HG03460 (cell line): ENCODE measurements around the gene COX6B2.
"Not testable (repeated sequence)": the region's sequence is repeated elsewhere in the genome, so short reads cannot be mapped to it uniquely, and the experiment has no call there.

Experiments
- ATAC-seq: cut with Tn5 transposase; IDR thresholded peaks from one replicate; pipeline ENCODE4 v1.9.1; 2021; ENCODE audit not compliant: unreplicated experiment

COX6B2 gene

DNA sequence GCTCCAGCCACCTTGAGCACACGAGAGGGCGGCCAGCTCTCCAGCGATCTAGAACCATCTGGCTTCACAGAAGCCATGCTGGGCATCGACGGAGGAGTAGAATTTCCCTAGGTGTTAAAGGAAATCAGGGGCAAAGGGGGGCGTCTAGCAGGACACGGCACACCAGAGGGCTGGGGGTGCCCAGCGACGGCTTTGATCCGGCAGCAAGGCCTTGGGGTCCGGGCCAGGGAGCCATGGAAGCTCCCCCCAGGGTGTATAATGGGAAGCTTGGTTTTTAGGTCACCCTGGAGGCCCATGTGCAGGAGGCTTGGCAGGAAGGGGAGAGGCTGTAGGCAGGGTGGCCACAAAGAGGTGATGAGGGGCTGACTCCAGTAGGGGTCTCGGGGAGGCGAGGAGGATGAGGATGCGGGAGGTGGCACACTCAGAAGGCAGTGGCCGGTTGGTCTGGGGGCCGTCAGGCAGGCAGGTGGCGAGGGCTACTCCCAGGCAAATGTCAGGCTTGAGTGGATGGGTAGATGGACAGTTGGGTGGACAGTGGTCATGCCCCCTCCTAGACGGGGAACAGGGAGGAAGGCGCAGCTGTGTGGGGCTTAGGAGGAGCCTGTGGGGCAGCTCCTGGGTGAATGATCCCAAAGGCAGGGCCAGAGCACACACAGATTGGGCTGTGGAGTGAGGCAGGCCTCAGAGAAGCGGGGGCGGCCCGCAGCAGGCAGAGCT is 9.3 kb downstream of the COX6B2 start:
- ATAC-seq: no peak

DNA sequence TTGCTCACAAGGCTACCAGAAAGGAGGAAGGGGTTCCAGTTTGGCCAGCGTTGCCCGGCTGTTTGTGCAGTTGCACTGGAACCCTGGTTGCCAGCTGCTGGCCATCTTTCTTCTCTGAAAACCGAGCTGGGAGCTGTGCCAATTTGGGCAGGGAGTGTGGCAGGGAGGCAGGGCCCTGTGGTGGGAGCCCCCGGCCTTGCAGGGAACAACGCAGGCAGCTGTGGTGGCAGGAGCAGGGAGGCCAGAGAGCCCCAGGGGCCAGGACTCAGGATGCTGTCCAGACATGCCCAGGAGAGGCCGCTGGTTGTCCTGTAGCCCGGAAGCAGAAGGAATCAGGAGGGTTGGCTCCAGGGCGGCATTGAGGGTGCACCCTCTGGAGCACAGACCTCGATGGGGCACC is 10.1 kb downstream of the COX6B2 start:
- ATAC-seq: no peak

DNA sequence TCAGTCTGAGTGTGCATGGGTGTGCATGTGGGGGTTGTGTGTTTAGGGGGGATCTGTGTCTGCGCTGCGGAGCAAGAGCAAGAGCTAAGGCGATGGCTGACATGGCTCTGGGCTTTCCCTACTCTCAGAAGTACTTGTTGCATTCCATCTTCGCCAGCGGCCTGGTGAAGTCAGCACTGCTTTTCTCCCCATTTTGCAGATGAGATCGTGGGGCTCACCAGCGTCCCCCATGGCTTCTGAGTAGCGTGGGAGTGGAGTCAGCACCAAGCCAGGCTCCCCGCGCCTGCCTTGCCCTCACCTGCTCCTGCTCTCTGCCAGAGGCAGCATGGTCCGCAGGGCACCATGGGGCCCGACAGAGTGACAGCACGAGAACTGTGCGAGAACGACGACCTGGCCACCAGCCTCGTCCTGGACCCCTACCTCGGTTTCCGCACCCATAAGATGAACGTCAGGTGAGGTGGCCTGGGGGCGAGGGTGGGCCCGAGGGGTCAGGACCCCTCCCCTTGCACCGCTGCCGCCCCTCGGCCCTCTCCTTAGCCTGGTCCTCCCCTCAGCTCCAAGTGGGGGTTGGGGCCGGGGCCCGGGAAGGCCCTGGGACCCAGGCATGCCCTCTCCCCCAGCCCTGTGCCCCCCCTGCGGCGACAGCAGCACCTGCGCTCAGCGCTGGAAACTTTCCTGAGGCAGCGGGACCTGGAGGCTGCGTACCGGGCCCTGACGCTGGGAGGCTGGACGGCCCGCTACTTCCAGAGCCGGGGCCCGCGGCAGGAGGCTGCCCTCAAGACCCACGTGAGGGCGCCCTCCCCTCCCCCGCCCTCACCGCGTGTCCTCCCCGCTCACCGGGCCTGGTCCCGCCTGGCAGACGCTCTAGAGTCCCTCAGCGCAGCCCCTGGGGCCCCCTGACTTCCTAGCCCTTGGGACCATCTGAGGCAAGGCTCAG is 12.7 kb downstream of the COX6B2 start:
- ATAC-seq: no peak

DNA sequence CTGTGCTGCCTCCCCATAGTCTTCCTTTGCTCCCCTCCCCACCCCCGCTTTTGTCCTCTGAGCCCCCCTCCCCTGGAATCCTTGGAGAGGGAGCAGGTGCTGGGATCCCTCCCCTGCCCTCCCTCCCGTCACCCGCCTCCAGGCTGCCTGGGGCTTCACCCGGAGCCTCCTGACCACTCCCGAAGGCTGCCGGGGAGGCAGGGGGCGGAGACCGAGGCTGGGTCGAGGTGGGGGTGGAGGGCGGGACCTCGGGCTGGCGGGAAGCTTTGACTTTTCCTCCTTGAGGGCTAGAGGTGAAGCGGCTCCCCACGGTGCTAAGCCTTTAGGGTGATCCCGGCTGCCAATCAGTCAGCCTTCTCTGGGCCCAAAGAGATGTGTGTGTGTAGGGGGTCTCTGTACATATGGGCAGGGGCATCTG is 13.3 kb downstream of the COX6B2 start:
- no peak for ATAC-seq

DNA sequence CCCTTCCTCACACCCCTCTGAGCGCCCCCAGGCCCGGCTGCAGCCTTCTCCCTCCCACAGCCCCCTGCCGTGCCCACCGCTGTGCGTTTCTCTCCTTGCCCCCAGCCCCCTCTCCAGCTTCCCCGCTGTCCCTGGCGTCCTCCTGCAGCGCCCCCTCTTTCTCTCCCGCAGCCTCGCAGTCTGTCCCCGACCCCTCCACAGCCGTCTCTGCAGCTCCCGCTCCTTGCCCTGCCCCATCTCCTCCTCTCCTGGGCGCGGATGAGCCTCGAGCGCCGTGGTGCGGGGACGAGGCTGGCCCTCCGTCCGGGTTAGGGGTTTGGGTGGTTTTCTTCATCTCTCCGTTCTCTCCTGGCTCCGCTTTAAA is 13.8 kb downstream of the COX6B2 start:
- no peak for ATAC-seq

DNA sequence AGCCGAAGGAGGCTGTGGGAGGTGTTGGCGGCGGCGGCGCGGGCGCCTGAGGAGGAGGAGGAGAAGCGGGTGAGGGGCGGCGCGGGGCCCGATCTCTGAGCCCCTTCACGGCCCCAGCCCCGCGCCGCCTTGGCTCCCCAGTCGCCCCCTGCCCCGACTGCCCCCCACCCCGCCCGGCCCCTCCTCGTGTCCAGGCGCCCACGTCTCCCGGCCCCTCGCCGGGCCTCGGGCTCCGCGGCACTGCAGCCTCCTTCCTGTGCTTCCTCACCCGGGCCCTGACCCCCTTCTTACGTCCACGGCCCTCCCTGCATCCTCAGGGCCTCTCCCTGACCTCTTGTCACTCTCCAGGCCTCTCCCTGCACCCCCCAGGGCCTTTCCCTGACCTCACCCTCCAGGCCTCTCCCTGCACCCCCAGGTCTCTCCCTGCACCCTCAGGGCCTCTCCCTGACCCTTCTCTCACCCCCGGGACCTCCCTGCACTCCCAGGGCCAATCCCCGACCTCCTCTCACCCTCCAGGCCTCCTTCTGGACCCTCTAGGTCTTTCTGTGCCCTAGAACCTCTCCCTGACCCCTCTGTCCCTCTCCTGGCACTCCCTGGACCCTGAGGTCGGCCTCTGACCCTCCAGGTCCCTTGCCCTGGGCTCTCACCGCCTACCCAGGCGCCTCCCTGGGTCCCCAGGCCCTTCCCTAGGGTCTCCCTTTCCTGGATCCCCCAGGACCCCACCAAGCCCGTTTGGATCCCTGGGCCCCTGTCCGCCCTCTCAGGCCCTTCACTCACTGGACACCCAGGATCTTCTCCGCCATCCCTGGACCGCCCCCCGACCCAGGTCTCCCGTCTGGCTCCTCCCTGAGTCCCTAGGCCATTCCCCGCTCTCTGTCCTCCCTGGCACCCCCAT is 14.4 kb downstream of the COX6B2 start:
- no peak for ATAC-seq

DNA sequence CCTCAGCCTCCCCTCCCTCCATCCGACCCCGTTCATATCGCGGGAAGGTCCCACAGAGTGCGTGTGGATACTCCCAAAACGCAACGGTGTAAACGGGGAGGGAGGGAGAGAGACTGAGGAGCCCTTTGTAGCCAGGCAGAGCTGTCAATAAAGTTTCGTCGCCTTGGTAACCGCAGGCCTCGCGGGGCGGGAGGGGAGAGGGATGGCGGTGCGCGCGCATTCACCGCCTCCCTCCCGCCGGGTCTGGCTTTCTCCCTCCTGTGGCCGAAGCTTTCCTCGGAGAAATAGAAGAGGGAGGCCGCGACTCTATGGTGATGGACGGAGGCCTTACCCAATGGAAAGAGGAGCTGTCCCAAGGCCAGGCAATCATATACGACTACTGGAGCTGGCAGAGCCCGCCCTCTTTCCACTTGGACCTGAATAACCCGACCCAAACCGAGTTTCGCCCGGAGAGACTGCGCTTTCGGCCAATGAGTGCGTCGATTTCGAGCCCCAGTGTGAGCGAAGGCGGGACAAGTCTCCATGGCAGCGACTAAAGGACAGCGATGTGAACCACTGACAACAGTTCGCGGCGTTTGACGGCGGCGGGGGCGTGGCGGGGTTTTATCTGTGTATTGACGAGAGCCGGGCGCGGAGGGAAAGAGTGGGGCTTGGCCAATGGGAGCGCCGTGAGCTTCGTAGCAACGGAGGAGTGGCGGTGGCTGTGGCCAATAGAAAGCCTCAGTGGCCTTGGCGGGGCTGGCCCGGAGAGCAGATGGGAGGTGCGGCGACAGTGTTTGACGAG is 15.2 kb downstream of the COX6B2 start, which contains the start of gene KMT5C:
Gene KMT5C (plus strand): TSS at position 772 of the 784 bp plus-strand sequence. CDS start 2,061 bp downstream, outside the sequence.
- ATAC-seq: peak; percentile 79

DNA sequence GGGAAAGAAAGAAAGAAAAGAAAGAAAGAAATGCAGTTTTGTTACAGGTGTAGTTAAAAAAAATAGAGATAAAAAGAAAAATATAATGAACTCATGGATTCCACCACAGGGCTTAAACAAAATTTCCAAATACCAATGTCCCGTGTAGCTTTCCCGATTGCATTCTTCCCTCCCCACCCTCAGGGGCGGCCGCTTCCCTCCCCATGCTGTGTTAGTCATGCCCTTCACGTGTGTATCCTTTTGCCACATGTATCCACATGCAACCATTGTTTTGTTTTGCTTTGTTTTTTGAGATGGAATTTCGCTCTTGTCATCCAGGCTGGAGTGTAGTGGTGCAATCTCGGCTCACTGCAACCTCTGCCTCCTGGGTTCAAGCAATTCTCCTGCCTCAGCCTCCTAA is 18.4 kb downstream of the COX6B2 start:
- ATAC-seq: no peak

DNA sequence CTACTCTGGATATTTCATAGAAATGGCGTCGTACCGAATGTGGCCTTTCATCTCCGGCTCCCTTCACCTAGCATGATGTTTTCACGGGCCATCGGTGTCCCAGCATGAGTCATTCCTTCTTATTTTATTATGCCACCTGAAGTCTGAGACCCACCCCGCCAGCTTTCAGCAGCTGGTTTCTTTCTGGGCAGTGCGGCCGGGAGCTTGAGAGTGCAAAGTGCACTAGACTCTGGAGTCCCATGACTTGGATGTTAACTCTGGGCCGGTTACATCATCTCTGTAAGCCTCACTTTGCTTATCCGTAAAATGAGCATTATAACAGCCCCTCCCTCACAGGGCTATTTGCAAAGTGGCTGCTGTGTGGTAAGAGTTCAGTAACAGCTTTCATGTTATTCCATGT is 20.6 kb downstream of the COX6B2 start:
- no peak for ATAC-seq

DNA sequence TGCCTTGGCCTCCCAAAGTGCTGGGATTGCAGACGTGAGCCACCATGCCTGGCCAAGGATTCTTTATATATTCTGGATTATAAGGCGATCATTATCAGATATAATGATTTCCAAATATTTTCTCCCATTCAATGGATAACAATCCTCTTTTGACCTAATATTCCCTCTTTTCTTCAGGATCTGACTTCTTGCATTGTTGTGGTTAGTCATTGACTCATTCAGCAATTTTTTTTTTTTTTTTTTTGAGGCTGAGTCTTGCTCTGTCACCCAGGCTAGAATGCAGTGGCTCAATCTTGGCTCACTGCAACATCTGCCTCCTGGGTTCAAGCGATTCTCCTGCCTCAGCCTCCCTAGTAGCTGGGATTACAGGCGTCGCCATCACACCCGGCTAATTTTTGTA is 24.7 kb downstream of the COX6B2 start:
- not testable (repeated sequence) for ATAC-seq

DNA sequence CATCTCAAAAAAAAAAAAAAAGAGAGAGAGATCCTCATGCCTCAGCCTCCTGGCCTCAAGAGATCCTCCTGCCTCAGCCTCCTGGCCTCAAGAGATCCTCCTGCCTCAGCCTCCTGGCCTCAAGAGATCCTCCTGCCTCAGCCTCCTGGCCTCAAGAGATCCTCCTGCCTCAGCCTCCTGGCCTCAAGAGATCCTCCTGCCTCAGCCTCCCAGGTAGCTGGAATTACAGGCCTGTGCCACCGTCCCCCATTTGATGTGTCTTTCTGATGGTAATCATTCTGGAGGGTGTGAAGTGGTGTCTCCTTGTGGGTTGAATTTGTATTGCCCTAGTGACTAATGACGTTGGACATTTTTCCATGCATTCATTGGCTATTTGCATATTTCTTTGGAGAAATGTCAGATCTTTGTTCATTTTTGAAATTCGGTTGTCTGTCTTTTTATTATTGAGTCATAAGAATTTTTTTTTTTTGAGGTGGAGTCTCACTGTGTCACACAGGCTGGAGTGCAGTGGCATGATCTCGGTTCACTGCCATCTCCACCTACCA is 25.7 kb downstream of the COX6B2 start:
- ATAC-seq: not testable (repeated sequence)

DNA sequence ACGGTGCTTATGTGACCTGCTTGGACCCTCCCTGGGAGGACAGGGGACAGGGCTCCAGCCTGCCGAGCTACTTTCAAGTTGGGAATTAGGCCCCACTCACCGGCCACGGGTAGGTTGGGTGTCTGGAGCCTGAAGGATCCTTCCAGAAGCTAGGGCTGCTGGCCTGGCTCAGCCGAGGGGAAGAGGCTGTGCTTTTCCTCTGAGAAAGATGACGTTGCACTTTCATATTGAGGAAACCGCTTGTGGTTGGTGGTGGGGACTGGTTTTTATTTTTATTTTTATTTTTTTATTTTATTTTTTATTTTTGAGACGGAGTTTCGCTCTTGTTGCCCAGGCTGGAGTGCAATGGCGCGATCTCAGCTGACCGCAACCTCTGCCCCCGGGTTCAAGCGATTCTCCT is 29.3 kb downstream of the COX6B2 start, which contains the start of gene TMEM150B:
Gene TMEM150B (minus strand): TSS at position 170 of the 400 bp plus-strand sequence. CDS start 4,305 bp downstream, outside the sequence.
- ATAC-seq: no peak

DNA sequence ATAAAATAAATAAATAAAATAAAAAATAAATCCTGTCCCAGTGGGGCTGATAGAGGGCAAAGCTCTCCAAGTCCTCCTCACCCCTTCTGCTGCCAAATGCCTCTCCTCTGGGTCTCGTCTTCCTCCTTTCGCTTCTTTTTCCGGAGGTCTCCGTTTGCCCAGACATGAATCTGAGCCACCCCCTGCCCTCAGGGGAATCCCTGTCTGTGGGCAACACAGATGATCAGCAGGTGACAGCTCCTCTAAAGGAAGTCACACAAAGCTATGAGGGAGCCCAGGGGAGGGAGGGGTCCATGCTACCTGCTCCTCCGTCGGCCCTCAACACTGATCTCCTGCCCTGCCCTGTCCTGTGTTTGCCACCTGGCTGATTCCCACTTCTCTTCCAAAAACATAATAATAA is 29.9 kb downstream of the COX6B2 start:
- no peak for ATAC-seq

DNA sequence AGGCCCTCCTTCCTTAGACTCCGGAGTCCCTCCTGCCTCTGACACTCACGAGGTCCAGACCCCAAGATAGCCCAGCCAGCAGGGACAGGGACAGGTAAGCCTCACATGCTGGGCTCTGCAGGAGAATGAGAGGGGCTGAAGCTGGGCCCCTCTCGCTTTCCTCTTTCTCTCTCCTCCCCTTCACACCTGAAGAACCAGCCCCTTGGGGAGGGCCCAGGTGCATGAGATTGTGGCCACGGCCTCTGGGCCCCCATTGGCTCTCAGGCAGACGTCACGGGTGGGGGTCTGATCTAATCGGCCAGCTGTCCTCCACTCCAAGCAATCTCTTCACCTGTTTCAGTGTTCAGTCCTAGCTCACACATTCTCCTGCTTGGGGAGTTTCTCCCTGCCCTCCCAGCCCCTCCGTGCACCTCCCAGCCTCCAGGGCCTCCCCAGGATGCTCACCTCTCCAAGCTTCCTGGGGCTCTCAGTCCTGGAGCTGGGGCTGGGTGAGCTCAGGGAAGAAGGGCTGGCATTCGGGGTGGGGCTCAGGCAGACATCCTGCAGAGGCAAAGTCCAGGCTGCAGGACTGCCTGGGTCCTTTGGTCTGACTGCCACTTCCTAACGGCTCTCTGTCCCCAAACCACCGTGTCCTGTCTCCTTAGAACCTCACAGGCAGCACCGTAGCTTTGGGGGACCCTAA is 32.2 kb downstream of the COX6B2 start:
- ATAC-seq: no peak

DNA sequence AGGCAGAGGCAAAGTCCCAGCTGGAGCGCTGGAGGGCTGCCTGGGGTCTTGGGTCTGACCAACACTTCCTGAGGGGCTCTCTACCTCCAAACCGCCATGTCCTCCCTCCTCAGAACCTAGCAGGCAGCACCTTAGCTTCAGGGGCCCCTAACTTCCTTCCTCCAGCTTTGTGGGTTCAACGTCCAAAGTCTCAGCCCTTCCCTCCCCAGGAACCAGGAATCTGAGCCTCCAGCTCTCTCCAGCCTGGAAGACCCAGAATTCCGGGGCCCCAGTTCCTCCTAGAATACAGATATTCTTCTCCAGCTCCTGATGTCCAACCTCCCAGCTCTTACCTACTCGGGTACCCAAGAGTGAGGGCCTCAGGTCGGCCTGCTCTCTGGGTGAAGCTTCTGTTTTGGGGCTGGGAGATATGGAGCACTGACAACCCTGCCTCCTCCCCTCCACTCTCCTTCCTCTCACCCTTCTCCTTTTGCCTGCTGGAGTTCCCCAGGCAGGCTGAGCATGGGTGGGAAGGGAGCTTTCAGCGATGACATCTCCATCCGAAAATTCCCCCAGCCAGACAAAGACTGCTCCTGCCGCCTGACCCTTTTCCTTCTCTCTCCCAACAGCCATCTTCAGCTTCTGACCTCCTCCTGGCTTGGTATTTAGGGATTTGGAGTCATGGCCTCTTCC is 32.9 kb downstream of the COX6B2 start:
- no peak for ATAC-seq

DNA sequence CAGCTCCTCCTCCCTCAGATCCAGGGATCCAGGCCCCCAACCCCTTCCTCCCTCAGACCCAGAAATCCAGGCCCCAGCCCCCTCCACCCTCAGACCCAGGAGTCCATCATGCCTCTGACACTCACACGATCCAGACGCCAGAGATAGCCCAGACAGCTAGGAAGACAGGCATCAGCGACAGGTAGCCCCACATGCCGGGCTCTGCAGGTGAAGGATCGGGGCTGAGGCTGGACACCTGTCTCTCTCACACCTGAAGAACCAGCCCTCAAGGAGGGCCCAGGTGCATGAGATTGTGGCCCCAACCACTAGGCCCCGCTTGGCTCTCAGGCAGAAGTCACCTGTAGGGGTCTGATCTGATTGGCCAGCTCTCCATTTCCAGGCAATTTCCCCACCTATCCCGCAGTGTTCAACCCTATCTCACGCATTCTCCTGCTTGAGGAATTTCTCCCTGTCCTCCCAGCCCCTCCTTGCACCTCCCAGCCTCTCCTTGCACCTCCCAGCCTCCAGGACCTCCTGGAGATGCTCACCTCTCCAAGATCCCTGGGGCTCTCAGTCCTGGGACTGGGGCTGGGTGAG is 33.6 kb downstream of the COX6B2 start:
- ATAC-seq: no peak

DNA sequence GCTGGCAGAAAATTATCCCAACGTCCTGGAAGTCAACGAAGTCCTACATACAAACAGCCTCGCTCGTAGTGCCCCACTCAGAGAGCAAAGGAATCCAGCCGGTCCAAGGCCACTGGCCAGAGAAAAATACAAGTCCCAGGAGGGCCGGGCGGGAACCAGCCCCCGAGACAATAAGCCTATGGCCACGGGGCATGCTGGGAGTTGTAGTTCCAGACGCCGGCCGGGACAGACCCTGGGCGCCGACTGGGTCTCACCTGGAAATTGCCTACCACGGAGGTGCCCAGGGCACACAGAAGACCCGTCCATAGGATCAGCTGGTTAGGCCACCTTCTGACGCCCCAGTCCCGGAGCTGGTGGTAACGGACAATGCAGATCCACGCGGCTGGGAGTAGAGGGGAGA is 34.7 kb downstream of the COX6B2 start:
- ATAC-seq: no peak

DNA sequence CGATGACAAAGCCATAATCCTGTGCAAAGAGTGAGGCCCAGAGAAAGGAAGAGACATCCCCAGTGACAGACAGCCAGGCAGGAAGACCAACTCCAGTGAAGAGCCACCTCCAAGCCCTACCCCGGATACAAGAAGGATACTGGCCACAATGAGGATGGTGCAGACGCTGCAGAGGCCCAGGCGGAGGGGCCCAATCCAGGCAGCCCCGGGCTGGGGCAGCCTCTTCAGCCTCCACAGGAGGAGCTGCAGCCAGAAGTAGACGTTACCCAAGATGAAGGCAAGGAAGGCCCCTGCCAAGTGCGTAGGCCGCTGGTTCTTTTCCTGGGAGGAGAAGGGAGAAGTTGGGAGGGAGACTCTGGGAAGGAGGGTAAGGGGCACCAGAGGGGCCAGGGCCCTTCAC is 37.9 kb downstream of the COX6B2 start:
- no peak for ATAC-seq
